HepG2 (cell line): ENCODE results near the gene VAC14. TPM values are rescaled to one million over a fixed set of nuclear protein-coding genes. Genes with fewer than 3 reads are reported as not detected.

Experiments
- ATF5 ChIP-seq: sonication (generic); formaldehyde crosslinking; IDR thresholded peaks from 2 replicates; pipeline ENCODE4 v1.4.0; 2020; ENCODE audit warnings: mild to moderate bottlenecking, low read depth, missing genetic modification reagents
- BORCS8-MEF2B ChIP-seq: sonication (generic); formaldehyde crosslinking; IDR thresholded peaks from 2 replicates; pipeline ENCODE4 v1.8.0; 2022; ENCODE audit warnings: mild to moderate bottlenecking, missing genetic modification reagents
- BRF2 ChIP-seq: sonication (generic); formaldehyde crosslinking; IDR thresholded peaks from 2 replicates; pipeline ENCODE4 v1.8.1; 2022; ENCODE audit warnings: mild to moderate bottlenecking, missing genetic modification reagents
- DPF2 ChIP-seq: sonication (generic); formaldehyde crosslinking; IDR thresholded peaks from 2 replicates; pipeline ENCODE4 v1.4.0; 2020; ENCODE audit warnings: mild to moderate bottlenecking, low read depth, missing genetic modification reagents, borderline replicate concordance
- FOXA3 ChIP-seq: IDR thresholded peaks from 2 replicates; pipeline ENCODE4 v1.6.1; 2016; ENCODE audit warnings: missing genetic modification reagents, missing compliant biosample characterization
- HCFC1 ChIP-seq: fragments of 150-350 bp; IDR thresholded peaks from 2 replicates; pipeline ENCODE4 v1.6.1; 2014; ENCODE audit warnings: low read depth, low read length
- ISL2 ChIP-seq: sonication (generic); formaldehyde crosslinking; IDR thresholded peaks from 2 replicates; pipeline ENCODE4 v1.5.0; 2020; ENCODE audit warnings: missing genetic modification reagents
- NCOA1 ChIP-seq: sonication (generic); formaldehyde crosslinking; IDR thresholded peaks from 2 replicates; pipeline ENCODE4 v1.9.0; 2021; ENCODE audit warnings: missing genetic modification reagents
- NFRKB ChIP-seq: fragments of 450-650 bp; IDR thresholded peaks from 2 replicates; pipeline ENCODE4 v1.6.1; 2017
- POLR2A ChIP-seq, 2 experiments: IDR thresholded peaks; 2 replicates each; pipeline ENCODE4 v1.6.1; 2011; ENCODE audit warnings: low read depth in 2 of 2, low read length in 2 of 2, mild to moderate bottlenecking in 1 of 2, moderate library complexity in 1 of 2; ENCODE audit not compliant: insufficient read depth in 1 of 2
- SIN3A ChIP-seq: IDR thresholded peaks from 2 replicates; pipeline ENCODE4 v1.6.1; 2011; ENCODE audit warnings: low read depth, mild to moderate bottlenecking, control low read depth, low read length, borderline replicate concordance
- SMAD9 ChIP-seq: sonication (generic); formaldehyde crosslinking; IDR thresholded peaks from 2 replicates; pipeline ENCODE4 v1.5.1; 2020; ENCODE audit warnings: mild to moderate bottlenecking, missing genetic modification reagents
- THAP7 ChIP-seq: sonication (generic); formaldehyde crosslinking; IDR thresholded peaks from 2 replicates; pipeline ENCODE4 v1.8.1; 2023; ENCODE audit warnings: mild to moderate bottlenecking, missing genetic modification reagents
- ZBTB43 ChIP-seq: sonication (generic); formaldehyde crosslinking; conservative IDR thresholded peaks from 2 replicates; pipeline ENCODE4 v1.4.0; 2020; ENCODE audit warnings: missing genetic modification reagents
- ZIK1 ChIP-seq: sonication (generic); formaldehyde crosslinking; IDR thresholded peaks from 2 replicates; pipeline ENCODE4 v1.5.0; 2020; ENCODE audit warnings: mild to moderate bottlenecking, low read depth, missing genetic modification reagents, borderline replicate concordance
- ZNF619 ChIP-seq: sonication (generic); formaldehyde crosslinking; IDR thresholded peaks from 2 replicates; pipeline ENCODE4 v1.4.0; 2020; ENCODE audit warnings: mild to moderate bottlenecking, missing genetic modification reagents
- ZNF780A ChIP-seq: sonication (generic); formaldehyde crosslinking; IDR thresholded peaks from 2 replicates; pipeline ENCODE4 v1.8.0; 2022; ENCODE audit warnings: mild to moderate bottlenecking, missing genetic modification reagents, moderate library complexity
- polyA plus RNA-seq, 8 experiments: library from polyadenylated mRNA; depleted of rRNA in 3 of 8; stranded (reverse) in 7 of 8; unstranded in 1 of 8; fragments of >200 nt; fragmentation: Illumina TruSeq in 4 of 8; extraction: Trizol in 4 of 8; gene quantifications; 2 replicates each; pipeline versions ENCODE4 v1.2.1 to v1.2.3, GENCODE V29; 2011 to 2016; ENCODE audit warnings: low read depth in 4 of 8, missing spikeins in 1 of 8, mixed read lengths in 1 of 8; ENCODE audit not compliant: insufficient read depth in 1 of 8
- total RNA-seq, 5 experiments: library from RNA; depleted of rRNA; stranded (reverse); fragments of >200 nt; fragmentation: Illumina TruSeq; extraction: Trizol; gene quantifications; 2 replicates each; pipeline ENCODE4 v1.2.3, GENCODE V29; 2016; ENCODE audit warnings: low read depth in 1 of 5

VAC14 gene
- total and polyA plus RNA-seq, 2 of the 13 experiments (the other 11 are each of a cell fraction or from before 2014, with no cell fraction given), result 23.5 to 24.6 TPM

- TF ChIP-seq HCFC1 (no peak), NFRKB (no peak), ZNF780A (peak; percentile 76; the same call in 1 of the 2 replicates), DPF2 (CRISPR knock-in tag) (no peak), BORCS8-MEF2B (CRISPR knock-in tag) (peak; percentile 82; the same call in 1 of the 2 replicates), ZIK1 (CRISPR knock-in tag) (no peak; the same call in 1 of the 2 replicates), ZBTB43 (CRISPR knock-in tag) (peak; percentile 89; the same call in 1 of the 2 replicates), THAP7 (CRISPR knock-in tag) (peak; percentile 67; the same call in 1 of the 2 replicates), ATF5 (CRISPR knock-in tag) (no peak), ISL2 (0 out of 2 replicates have a peak, but pooled peaks have one; percentile 60), SIN3A (no peak), ZNF619 (CRISPR knock-in tag) (peak; percentile 91), NCOA1 (CRISPR knock-in tag) (0 out of 2 replicates have a peak, but pooled peaks have one; percentile 21), FOXA3 (CRISPR knock-in tag) (peak; percentile 57), SMAD9 (CRISPR knock-in tag) (no peak), BRF2 (CRISPR knock-in tag) (no peak), POLR2A (IDR thresholded peaks at IDR 0.05; ENCODE audit: insufficient read depth in 1 of 2, low read depth in 2 of 2, low read length in 2 of 2) (peak in 1 of 2 experiments; percentile 43; a peak in 2 of 4 replicates)
Measured at GRCh38 chr16:70656712-70657263, 144.2 kb downstream of the VAC14 start (continued).
